Measurements from ENCODE around the gene KLHL26.
A peak's percentile ranks its signal among the peaks of the same experiment; 100 is the strongest.

Gene KLHL26

DNA sequence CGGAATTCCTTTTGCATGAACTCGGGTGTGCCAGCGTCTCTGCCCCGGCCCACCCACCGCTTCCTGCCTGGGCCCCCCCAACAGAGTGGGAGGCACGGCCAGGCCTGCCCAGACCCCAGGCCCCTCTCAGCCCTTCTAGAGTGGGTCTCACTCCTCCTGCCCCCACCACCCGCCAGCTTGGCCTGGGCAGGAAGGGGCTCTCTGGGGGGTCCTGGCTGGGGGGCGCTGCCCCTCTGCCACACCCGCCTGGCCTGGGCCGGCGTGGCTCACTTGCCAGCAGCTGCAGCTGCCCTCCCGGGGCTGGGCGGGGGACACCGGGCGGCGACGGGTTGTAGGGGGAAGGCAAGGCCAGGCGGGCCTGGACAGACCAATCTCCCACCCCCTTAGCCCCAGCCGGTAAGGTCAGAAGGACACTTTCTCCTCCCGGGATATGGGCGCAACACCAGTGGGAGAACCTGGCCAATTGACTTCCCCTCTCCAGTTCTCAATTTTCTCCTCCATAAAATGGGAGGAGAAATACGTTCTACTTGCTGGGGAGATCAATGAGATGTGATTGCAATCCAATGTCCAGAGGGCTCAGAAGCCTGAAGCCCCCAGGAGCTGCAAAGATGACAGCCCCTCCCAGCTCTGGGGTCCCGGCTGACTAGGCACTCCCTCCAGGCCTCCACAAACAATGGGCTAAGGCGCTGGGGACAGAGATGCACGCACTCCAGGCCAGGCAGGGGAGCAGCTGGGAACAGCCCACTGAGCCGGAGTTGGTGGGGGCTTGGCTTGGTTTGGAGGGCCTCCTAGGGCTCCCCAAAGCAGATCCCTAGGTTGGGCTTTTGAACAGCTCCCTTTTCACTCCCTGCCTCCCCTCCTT is 32.6 kb upstream of the KLHL26 start (continued):
- TF ChIP-seq, protein P1, sequence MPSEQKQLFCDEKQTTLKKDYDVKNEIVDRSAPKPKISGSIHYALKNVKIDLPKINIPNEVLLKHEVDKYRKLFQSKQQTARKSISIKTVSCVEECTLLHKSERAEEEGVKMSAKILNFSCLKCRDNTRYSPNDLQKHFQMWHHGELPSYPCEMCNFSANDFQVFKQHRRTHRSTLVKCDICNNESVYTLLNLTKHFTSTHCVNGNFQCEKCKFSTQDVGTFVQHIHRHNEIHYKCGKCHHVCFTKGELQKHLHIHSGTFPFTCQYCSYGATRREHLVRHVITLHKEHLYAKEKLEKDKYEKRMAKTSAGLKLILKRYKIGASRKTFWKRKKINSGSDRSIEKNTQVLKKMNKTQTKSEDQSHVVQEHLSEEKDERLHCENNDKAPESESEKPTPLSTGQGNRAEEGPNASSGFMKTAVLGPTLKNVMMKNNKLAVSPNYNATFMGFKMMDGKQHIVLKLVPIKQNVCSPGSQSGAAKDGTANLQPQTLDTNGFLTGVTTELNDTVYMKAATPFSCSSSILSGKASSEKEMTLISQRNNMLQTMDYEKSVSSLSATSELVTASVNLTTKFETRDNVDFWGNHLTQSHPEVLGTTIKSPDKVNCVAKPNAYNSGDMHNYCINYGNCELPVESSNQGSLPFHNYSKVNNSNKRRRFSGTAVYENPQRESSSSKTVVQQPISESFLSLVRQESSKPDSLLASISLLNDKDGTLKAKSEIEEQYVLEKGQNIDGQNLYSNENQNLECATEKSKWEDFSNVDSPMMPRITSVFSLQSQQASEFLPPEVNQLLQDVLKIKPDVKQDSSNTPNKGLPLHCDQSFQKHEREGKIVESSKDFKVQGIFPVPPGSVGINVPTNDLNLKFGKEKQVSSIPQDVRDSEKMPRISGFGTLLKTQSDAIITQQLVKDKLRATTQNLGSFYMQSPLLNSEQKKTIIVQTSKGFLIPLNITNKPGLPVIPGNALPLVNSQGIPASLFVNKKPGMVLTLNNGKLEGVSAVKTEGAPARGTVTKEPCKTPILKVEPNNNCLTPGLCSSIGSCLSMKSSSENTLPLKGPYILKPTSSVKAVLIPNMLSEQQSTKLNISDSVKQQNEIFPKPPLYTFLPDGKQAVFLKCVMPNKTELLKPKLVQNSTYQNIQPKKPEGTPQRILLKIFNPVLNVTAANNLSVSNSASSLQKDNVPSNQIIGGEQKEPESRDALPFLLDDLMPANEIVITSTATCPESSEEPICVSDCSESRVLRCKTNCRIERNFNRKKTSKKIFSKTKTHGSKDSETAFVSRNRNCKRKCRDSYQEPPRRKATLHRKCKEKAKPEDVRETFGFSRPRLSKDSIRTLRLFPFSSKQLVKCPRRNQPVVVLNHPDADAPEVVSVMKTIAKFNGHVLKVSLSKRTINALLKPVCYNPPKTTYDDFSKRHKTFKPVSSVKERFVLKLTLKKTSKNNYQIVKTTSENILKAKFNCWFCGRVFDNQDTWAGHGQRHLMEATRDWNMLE (tag by site-specific recombination; conservative IDR thresholded peaks at IDR 0.05; ENCODE audit: low read depth) = no peak
- TF ChIP-seq ZNF544 (tag by site-specific recombination; IDR thresholded peaks at IDR 0.05) (no peak), ZNF658 (tag by site-specific recombination; IDR thresholded peaks at IDR 0.05) (no peak), ZNF140 (tag by site-specific recombination; IDR thresholded peaks at IDR 0.05) (no peak), ZIC2 (tag by site-specific recombination; IDR thresholded peaks at IDR 0.05) (no peak), GLIS1 (tag by site-specific recombination; IDR thresholded peaks at IDR 0.05) (peak; percentile 30; the same call in 1 of the 2 replicates), ZNF654 (tag by site-specific recombination; IDR thresholded peaks at IDR 0.05; ENCODE audit: low read depth) (no peak), ZFP69B (tag by site-specific recombination; IDR thresholded peaks at IDR 0.05) (no peak), SCRT2 (tag by site-specific recombination; IDR thresholded peaks at IDR 0.05) (no peak), ZNF341 (tag by site-specific recombination; IDR thresholded peaks at IDR 0.05; ENCODE audit: low read depth) (peak; percentile 63), ZNF670 (tag by site-specific recombination; IDR thresholded peaks at IDR 0.05; ENCODE audit: low read depth) (no peak), KLF8 (tag by site-specific recombination; IDR thresholded peaks at IDR 0.05) (peak; percentile 28; the same call in 1 of the 2 replicates), ZNF560 (tag by site-specific recombination; IDR thresholded peaks at IDR 0.05; ENCODE audit: borderline replicate concordance) (no peak), SP7 (tag by site-specific recombination; IDR thresholded peaks at IDR 0.05) (no peak), ZNF157 (tag by site-specific recombination; IDR thresholded peaks at IDR 0.05) (no peak), WT1 (tag by site-specific recombination; IDR thresholded peaks at IDR 0.05) (no peak), ZNF221 (tag by site-specific recombination; IDR thresholded peaks at IDR 0.05; ENCODE audit: borderline replicate concordance) (no peak), GLIS2 (tag by site-specific recombination; IDR thresholded peaks at IDR 0.05) (peak; percentile 27; the same call in 1 of the 2 replicates), ZNF473 (tag by site-specific recombination; IDR thresholded peaks at IDR 0.05) (no peak), KLF1 (tag by site-specific recombination; IDR thresholded peaks at IDR 0.05) (peak; percentile 98)
- TF ChIP-seq, protein P2, sequence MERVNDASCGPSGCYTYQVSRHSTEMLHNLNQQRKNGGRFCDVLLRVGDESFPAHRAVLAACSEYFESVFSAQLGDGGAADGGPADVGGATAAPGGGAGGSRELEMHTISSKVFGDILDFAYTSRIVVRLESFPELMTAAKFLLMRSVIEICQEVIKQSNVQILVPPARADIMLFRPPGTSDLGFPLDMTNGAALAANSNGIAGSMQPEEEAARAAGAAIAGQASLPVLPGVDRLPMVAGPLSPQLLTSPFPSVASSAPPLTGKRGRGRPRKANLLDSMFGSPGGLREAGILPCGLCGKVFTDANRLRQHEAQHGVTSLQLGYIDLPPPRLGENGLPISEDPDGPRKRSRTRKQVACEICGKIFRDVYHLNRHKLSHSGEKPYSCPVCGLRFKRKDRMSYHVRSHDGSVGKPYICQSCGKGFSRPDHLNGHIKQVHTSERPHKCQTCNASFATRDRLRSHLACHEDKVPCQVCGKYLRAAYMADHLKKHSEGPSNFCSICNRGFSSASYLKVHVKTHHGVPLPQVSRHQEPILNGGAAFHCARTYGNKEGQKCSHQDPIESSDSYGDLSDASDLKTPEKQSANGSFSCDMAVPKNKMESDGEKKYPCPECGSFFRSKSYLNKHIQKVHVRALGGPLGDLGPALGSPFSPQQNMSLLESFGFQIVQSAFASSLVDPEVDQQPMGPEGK (tag by site-specific recombination; IDR thresholded peaks at IDR 0.05) = 0 out of 2 replicates have a peak, but pooled peaks have one; percentile 12
- TF ChIP-seq, protein P3, sequence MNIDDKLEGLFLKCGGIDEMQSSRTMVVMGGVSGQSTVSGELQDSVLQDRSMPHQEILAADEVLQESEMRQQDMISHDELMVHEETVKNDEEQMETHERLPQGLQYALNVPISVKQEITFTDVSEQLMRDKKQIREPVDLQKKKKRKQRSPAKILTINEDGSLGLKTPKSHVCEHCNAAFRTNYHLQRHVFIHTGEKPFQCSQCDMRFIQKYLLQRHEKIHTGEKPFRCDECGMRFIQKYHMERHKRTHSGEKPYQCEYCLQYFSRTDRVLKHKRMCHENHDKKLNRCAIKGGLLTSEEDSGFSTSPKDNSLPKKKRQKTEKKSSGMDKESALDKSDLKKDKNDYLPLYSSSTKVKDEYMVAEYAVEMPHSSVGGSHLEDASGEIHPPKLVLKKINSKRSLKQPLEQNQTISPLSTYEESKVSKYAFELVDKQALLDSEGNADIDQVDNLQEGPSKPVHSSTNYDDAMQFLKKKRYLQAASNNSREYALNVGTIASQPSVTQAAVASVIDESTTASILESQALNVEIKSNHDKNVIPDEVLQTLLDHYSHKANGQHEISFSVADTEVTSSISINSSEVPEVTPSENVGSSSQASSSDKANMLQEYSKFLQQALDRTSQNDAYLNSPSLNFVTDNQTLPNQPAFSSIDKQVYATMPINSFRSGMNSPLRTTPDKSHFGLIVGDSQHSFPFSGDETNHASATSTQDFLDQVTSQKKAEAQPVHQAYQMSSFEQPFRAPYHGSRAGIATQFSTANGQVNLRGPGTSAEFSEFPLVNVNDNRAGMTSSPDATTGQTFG (tag by site-specific recombination; IDR thresholded peaks at IDR 0.05; ENCODE audit: borderline replicate concordance) = no peak
- TF ChIP-seq, protein P4, sequence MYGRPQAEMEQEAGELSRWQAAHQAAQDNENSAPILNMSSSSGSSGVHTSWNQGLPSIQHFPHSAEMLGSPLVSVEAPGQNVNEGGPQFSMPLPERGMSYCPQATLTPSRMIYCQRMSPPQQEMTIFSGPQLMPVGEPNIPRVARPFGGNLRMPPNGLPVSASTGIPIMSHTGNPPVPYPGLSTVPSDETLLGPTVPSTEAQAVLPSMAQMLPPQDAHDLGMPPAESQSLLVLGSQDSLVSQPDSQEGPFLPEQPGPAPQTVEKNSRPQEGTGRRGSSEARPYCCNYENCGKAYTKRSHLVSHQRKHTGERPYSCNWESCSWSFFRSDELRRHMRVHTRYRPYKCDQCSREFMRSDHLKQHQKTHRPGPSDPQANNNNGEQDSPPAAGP (tag by site-specific recombination; IDR thresholded peaks at IDR 0.05) = no peak
- TF ChIP-seq, protein P5, sequence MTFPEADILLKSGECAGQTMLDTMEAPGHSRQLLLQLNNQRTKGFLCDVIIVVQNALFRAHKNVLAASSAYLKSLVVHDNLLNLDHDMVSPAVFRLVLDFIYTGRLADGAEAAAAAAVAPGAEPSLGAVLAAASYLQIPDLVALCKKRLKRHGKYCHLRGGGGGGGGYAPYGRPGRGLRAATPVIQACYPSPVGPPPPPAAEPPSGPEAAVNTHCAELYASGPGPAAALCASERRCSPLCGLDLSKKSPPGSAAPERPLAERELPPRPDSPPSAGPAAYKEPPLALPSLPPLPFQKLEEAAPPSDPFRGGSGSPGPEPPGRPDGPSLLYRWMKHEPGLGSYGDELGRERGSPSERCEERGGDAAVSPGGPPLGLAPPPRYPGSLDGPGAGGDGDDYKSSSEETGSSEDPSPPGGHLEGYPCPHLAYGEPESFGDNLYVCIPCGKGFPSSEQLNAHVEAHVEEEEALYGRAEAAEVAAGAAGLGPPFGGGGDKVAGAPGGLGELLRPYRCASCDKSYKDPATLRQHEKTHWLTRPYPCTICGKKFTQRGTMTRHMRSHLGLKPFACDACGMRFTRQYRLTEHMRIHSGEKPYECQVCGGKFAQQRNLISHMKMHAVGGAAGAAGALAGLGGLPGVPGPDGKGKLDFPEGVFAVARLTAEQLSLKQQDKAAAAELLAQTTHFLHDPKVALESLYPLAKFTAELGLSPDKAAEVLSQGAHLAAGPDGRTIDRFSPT (tag by site-specific recombination; IDR thresholded peaks at IDR 0.05) = peak; percentile 24; the same call in 1 of the 2 replicates
- TF ChIP-seq, protein P6, sequence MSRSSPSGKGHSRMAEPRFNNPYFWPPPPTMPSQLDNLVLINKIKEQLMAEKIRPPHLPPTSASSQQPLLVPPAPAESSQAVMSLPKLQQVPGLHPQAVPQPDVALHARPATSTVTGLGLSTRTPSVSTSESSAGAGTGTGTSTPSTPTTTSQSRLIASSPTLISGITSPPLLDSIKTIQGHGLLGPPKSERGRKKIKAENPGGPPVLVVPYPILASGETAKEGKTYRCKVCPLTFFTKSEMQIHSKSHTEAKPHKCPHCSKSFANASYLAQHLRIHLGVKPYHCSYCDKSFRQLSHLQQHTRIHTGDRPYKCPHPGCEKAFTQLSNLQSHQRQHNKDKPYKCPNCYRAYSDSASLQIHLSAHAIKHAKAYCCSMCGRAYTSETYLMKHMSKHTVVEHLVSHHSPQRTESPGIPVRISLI (tag by site-specific recombination; IDR thresholded peaks at IDR 0.05) = no peak

Data from HEK293 (cell line).